Endothelial cell of umbilical vein (primary cell): ENCODE results near the gene HES3. TPM values are rescaled to one million over a fixed set of nuclear protein-coding genes. Genes with fewer than 3 reads are reported as not detected.

ENCODE experiments used
- BruUV-seq: library from RNA; stranded (reverse); fragments of 400-500 nt; replicated peaks from 2 replicates; lab custom pipeline; 2021; lab: Mats Ljungman, UMichigan
- CTCF ChIA-PET: fragments of 300-600, 350-600 bp; sonication (Branson Sonifier 250); formaldehyde crosslinking; loops from one replicate; lab custom pipeline; 2021; ENCODE audit warnings: antibody characterized with exemption, inconsistent platforms; lab: Charles Lee
- POLR2A ChIA-PET: fragments of 300-600, 350-600 bp; sonication (Branson Sonifier 250); formaldehyde crosslinking; loops from one replicate; lab custom pipeline; 2021; ENCODE audit warnings: antibody characterized with exemption, inconsistent platforms; lab: Charles Lee
- DNase-seq: peaks from one replicate; pipeline ENCODE4 v3.0.0-alpha.2; 2011; ENCODE audit warnings: low read depth, low spot score
- FAIRE-seq: peaks from 2 replicates; lab custom pipeline; 2011; peaks lifted over from hg19 to GRCh38; lab: Jason Lieb, UNC
- H2AFZ ChIP-seq: 2 replicates; pipeline ENCODE4 v1.6.0; 2012; ENCODE audit warnings: low read depth, low read length, control low read depth, inconsistent platforms
- H3K27ac ChIP-seq: 2 replicates; pipeline ENCODE4 v1.5.1; 2011; ENCODE audit warnings: low read depth, mild to moderate bottlenecking, control low read depth, low read length, moderate library complexity; ENCODE audit not compliant: insufficient read depth
- H3K27me3 ChIP-seq, 2 experiments: 2 replicates each; pipeline versions ENCODE4 v1.6.0 to v1.6.1; 2011; ENCODE audit warnings: low read length in 2 of 2, mixed read lengths in 1 of 2; ENCODE audit not compliant: control insufficient read depth in 2 of 2, insufficient read depth in 2 of 2
- H3K36me3 ChIP-seq, 2 experiments: 2 replicates in 1 of 2; 3 replicates in 1 of 2; pipeline ENCODE4 v1.5.1; 2011; ENCODE audit warnings: low read length in 2 of 2, mild to moderate bottlenecking in 1 of 2, moderate library complexity in 1 of 2; ENCODE audit not compliant: control insufficient read depth in 2 of 2, insufficient read depth in 2 of 2; ENCODE audit errors: extremely low read depth in 1 of 2
- H3K4me1 ChIP-seq: 3 replicates; pipeline ENCODE4 v1.5.1; 2011; ENCODE audit warnings: mild to moderate bottlenecking, low read length; ENCODE audit not compliant: control insufficient read depth, insufficient read depth; ENCODE audit errors: extremely low read depth
- H3K4me2 ChIP-seq: 2 replicates; pipeline ENCODE4 v1.6.1; 2011; ENCODE audit warnings: low read length, control low read depth, mixed read lengths; ENCODE audit not compliant: insufficient read depth
- H3K4me3 ChIP-seq, 3 experiments: fragments of 200-600 bp in 1 of 3; sonication (generic), shearing (Covaris generic) in 1 of 3; replicated peaks in 1 of 3; 2 replicates each; pipeline ENCODE4 v1.5.1; 2011 to 2016; ENCODE audit warnings: control low read depth in 3 of 3, low read length in 3 of 3, mild to moderate bottlenecking in 2 of 3, inconsistent platforms in 1 of 3, low read depth in 1 of 3, moderate library complexity in 1 of 3; ENCODE audit not compliant: insufficient read depth in 1 of 3
- H3K79me2 ChIP-seq: 2 replicates; pipeline ENCODE4 v1.6.0; 2012; ENCODE audit warnings: low read length, inconsistent platforms; ENCODE audit not compliant: control insufficient read depth, insufficient read depth
- H3K9ac ChIP-seq: replicated peaks from 2 replicates; pipeline ENCODE3; 2011; ENCODE audit warnings: low read length, control low read depth; ENCODE audit not compliant: insufficient read depth; ENCODE audit errors: extremely low read depth
- H3K9me1 ChIP-seq: replicated peaks from 3 replicates; pipeline ENCODE4 v1.6.0; 2011; ENCODE audit warnings: mild to moderate bottlenecking, low read length; ENCODE audit not compliant: control insufficient read depth, insufficient read depth; ENCODE audit errors: extremely low read depth
- H3K9me3 ChIP-seq: replicated peaks from 2 replicates; pipeline ENCODE4 v1.5.1; 2012; ENCODE audit warnings: low read length, inconsistent platforms; ENCODE audit not compliant: control insufficient read depth, insufficient read depth
- H4K20me1 ChIP-seq: replicated peaks from 2 replicates; pipeline ENCODE3; 2011; ENCODE audit warnings: mild to moderate bottlenecking, low read length; ENCODE audit not compliant: control insufficient read depth, insufficient read depth; ENCODE audit errors: extremely low read depth
- EZH2 ChIP-seq: IDR thresholded peaks from 2 replicates; pipeline ENCODE4 v1.6.1; 2012; ENCODE audit warnings: borderline replicate concordance, low read depth, mild to moderate bottlenecking, moderate library complexity, low read length, inconsistent platforms; ENCODE audit not compliant: severe bottlenecking
- FOS ChIP-seq: IDR thresholded peaks from 2 replicates; pipeline ENCODE4 v1.6.1; 2011; ENCODE audit warnings: mild to moderate bottlenecking, low read length, moderate library complexity, borderline replicate concordance; ENCODE audit not compliant: insufficient read depth
- GATA2 ChIP-seq: IDR thresholded peaks from 2 replicates; pipeline ENCODE4 v1.7.0; 2011; ENCODE audit warnings: low read depth, mild to moderate bottlenecking, moderate library complexity, mixed read lengths, low read length; ENCODE audit not compliant: insufficient read length, insufficient read depth
- JUN ChIP-seq: IDR thresholded peaks from 2 replicates; pipeline ENCODE4 v1.6.1; 2011; ENCODE audit warnings: borderline replicate concordance, low read depth; ENCODE audit not compliant: insufficient read length, insufficient read depth
- MYC ChIP-seq: IDR thresholded peaks from one replicate; pipeline ENCODE4 v1.6.1; 2011; ENCODE audit warnings: mild to moderate bottlenecking, low read depth, low read length
- POLR2A ChIP-seq: IDR thresholded peaks from 2 replicates; pipeline ENCODE4 v1.6.1; 2012; ENCODE audit warnings: low read depth, mild to moderate bottlenecking, control low read depth, low read length
- POLR2AphosphoS5 ChIP-seq: IDR thresholded peaks from 2 replicates; pipeline ENCODE4 v1.6.1; 2012; ENCODE audit warnings: low read depth, mild to moderate bottlenecking, control low read depth, low read length, moderate library complexity; ENCODE audit not compliant: insufficient read depth
- dilution Hi-C: fragments of 300-500 bp; cut with MboI; formaldehyde crosslinking; loops from one replicate; pipeline ENCODE4 v1.15.0; 2019; ENCODE audit warnings: low sequenced_read_pairs; ENCODE audit not compliant: extremely low pct_ligation_motif_present
- intact Hi-C: fragments of 100-400 bp; cut with micrococcal nuclease; formaldehyde crosslinking; loops from one replicate; pipeline ENCODE4 v1.10.0; 2022
- polyA plus RNA-seq, 4 experiments: library from polyadenylated mRNA; depleted of rRNA in 3 of 4; stranded (reverse) in 3 of 4; unstranded in 1 of 4; fragments of >200 nt; gene quantifications; 2 replicates each; pipeline versions ENCODE4 v1.2.1 to v1.2.3, GENCODE V29; 2011 to 2012; ENCODE audit warnings: missing spikeins in 1 of 4
- total RNA-seq: library from RNA; stranded (reverse); gene quantifications from 2 replicates; pipeline ENCODE4 v1.2.3, GENCODE V29; 2021
- TF ChIP-seq, protein P1 (sequence below): IDR thresholded peaks from 2 replicates; pipeline ENCODE4 v1.6.1; 2011; ENCODE audit not compliant: insufficient read depth, insufficient read length
- TF ChIP-seq, protein P2 (sequence below), 2 donors: IDR thresholded peaks; 1 replicate in 1 of 2; 2 replicates in 1 of 2; pipeline ENCODE4 v1.5.1; 2011; ENCODE audit warnings: low read length in 2 of 2, mild to moderate bottlenecking in 2 of 2, moderate library complexity in 2 of 2, control low read depth in 1 of 2, inconsistent platforms in 1 of 2, low read depth in 1 of 2; ENCODE audit not compliant: insufficient read depth in 1 of 2; ENCODE audit errors: extremely low read depth in 1 of 2

HES3 gene
- total and polyA plus RNA-seq, 2 donors (not counting 3 experiments of a cell fraction or from before 2014, with no cell fraction given), result not detected

DNA sequence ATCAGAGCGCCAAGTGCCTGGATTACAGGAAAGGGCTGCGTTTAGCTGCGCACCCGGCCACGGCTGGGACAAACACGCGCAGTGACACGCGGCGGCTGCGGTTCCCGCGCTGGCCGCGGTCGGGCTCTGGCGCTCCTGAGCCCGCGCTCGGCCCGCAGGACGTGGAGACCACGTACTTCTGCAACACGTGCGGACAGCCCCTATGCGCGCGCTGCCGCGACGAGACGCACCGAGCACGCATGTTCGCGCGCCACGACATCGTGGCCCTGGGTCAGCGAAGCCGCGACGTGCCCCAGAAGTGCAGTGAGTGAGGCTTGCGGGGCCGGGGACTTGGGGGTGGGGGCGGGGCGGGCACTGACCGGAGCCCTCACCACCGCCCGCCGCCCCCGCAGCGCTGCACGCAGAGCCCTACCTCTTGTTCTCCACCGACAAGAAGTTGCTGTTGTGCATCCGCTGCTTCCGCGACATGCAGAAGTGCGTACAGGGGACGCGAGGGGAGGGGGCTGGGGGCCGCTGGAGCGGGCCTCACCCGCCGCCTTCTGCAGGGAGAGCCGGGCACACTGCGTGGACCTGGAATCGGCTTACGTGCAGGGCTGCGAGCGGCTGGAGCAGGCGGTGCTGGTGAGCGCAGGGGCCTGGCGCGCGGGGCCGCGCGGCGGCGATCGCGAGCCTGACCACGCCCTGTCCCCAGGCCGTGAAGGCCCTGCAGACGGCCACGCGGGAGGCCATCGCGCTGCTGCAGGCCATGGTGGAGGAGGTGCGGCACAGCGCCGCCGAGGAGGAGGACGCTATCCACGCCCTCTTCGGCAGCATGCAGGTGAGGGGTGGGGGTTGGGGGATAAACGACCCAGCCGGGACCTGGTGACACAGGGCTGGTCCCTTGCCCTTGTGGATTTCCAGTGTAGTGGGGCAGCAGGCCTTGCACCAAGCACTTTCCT, 35.0 kb upstream of the HES3 start:
- BruUV-seq, result no TSS peak

More for the DNA sequence above, 35.0 kb upstream of the HES3 start:
- Histone ChIP-seq H4K20me1 (no peaks in the 10 kb centered on the region), H3K9ac (no peak overlapping the region), H3K27me3 (peaks cover 6 to 11% of the 10 kb centered on the region in 2 experiments), H3K27ac (no peak overlapping the region), H3K9me1 (no peaks in the 10 kb centered on the region), H3K9me3 (no peaks in the 10 kb centered on the region), H3K4me2 (peak overlapping the region; percentile 54), H3K36me3 (no peaks in the 10 kb centered on the region), H2AFZ (peak overlapping the region; percentile 96), H3K4me1 (peaks cover 22% of the 10 kb centered on the region), H3K4me3 (peak overlapping the region in 2 of 3 experiments; percentile 39 to 45), H3K79me2 (no peaks in the 10 kb centered on the region)
- ChIA-PET POLR2A (no interaction called here), CTCF (interaction anchor here (0.6 to 3.3 kb wide), 6 partner anchors 11 to 156 kb away, joined by 3 to 26 read pairs (median 4); no protein-coding TSS in a partner anchor)
- intact Hi-C loops, result loop anchor here (2.0 kb wide), 1 partner anchor 184 kb away; the partner anchor contains the start of gene ACOT7
- dilution Hi-C loops, result no loop called here
- DNase-seq (peak; percentile 57), FAIRE-seq (peak; percentile 15)
- no peak for TF ChIP-seq GATA2
- TF ChIP-seq, protein P1, sequence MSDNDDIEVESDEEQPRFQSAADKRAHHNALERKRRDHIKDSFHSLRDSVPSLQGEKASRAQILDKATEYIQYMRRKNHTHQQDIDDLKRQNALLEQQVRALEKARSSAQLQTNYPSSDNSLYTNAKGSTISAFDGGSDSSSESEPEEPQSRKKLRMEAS, result peak; percentile 75
- no peak for TF ChIP-seq FOS
- TF ChIP-seq, protein P2, sequence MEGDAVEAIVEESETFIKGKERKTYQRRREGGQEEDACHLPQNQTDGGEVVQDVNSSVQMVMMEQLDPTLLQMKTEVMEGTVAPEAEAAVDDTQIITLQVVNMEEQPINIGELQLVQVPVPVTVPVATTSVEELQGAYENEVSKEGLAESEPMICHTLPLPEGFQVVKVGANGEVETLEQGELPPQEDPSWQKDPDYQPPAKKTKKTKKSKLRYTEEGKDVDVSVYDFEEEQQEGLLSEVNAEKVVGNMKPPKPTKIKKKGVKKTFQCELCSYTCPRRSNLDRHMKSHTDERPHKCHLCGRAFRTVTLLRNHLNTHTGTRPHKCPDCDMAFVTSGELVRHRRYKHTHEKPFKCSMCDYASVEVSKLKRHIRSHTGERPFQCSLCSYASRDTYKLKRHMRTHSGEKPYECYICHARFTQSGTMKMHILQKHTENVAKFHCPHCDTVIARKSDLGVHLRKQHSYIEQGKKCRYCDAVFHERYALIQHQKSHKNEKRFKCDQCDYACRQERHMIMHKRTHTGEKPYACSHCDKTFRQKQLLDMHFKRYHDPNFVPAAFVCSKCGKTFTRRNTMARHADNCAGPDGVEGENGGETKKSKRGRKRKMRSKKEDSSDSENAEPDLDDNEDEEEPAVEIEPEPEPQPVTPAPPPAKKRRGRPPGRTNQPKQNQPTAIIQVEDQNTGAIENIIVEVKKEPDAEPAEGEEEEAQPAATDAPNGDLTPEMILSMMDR (IDR thresholded peaks at IDR 0.05; ENCODE audit: extremely low read depth in 1 of 2, insufficient read depth in 1 of 2, low read depth in 1 of 2, low read length in 2 of 2), result peak; percentile 44 to 78
- TF ChIP-seq MYC, result no peak
- no peak for TF ChIP-seq POLR2AphosphoS5
- no peak for TF ChIP-seq EZH2
- TF ChIP-seq JUN, result no peak
- TF ChIP-seq POLR2A, result no peak
